EH (cell line): ENCODE data around the gene LOX.

Source experiments
- DNase-seq: peaks from one replicate; pipeline ENCODE4 v3.0.0-alpha.2; 2015; ENCODE audit warnings: low read depth

The LOX gene

GRCh38 chr5:122053181-122054109, 24.6 kb downstream of the LOX start:
- no peak for DNase-seq

- no peak for DNase-seq
These were observed 26.5 kb downstream of the LOX start for GRCh38 chr5:122051569-122051968.

- no peak for DNase-seq
These were observed 27.1 kb downstream of the LOX start for GRCh38 chr5:122050959-122051358.

- DNase-seq: no peak
These were observed 37.3 kb downstream of the LOX start for GRCh38 chr5:122040636-122041302.

- DNase-seq: no peak
These were observed 41.7 kb downstream of the LOX start for GRCh38 chr5:122036326-122036725.

GRCh38 chr5:122035913-122036312, 42.1 kb downstream of the LOX start:
- no peak for DNase-seq

- no peak for DNase-seq
These were observed 46.2 kb downstream of the LOX start for GRCh38 chr5:122031836-122032235.

GRCh38 chr5:122030251-122030650, 47.8 kb downstream of the LOX start:
- peak; percentile 24 for DNase-seq

- DNase-seq: no peak
These were observed 48.2 kb downstream of the LOX start for GRCh38 chr5:122029818-122030217.

GRCh38 chr5:122022966-122023365, 55.1 kb downstream of the LOX start:
- no peak for DNase-seq

GRCh38 chr5:122019919-122020590, 58.0 kb downstream of the LOX start:
- peak; percentile 39 for DNase-seq

- no peak for DNase-seq
These were observed 62.6 kb downstream of the LOX start for GRCh38 chr5:122015471-122015870.

GRCh38 chr5:122014236-122014935, 63.7 kb downstream of the LOX start:
- DNase-seq: no peak
